H9 (cell line): ENCODE measurements around the gene HSD17B8. TPM values are rescaled to one million over a fixed set of nuclear protein-coding genes. Genes with fewer than 3 reads are reported as not detected.
A peak's percentile ranks its signal among the peaks of the same experiment; 100 is the strongest.

Source experiments
- DNase-seq: peaks from one replicate; pipeline ENCODE4 v3.0.0-alpha.2; 2017
- H2AFZ ChIP-seq: one replicate; pipeline ENCODE4 v1.6.1; 2013; ENCODE audit warnings: mild to moderate bottlenecking, low read length, control low read depth, moderate library complexity
- H2AK5ac ChIP-seq: 2 replicates; pipeline ENCODE4 v1.6.1; 2013; ENCODE audit warnings: low read length, control low read depth, mixed read lengths; ENCODE audit not compliant: insufficient read length
- H2BK120ac ChIP-seq: one replicate; pipeline ENCODE4 v1.6.1; 2013; ENCODE audit warnings: low read depth, mild to moderate bottlenecking, low read length, control low read depth, inconsistent platforms; ENCODE audit not compliant: poor library complexity, severe bottlenecking
- H2BK12ac ChIP-seq: 2 replicates; pipeline ENCODE4 v1.6.1; 2013; ENCODE audit warnings: low read length, control low read depth, mixed read lengths, low read depth; ENCODE audit not compliant: insufficient read length
- H2BK15ac ChIP-seq: 2 replicates; pipeline ENCODE4 v1.6.1; 2013; ENCODE audit warnings: low read depth, low read length, control low read depth
- H2BK20ac ChIP-seq: one replicate; pipeline ENCODE4 v1.6.1; 2013; ENCODE audit warnings: low read depth, mild to moderate bottlenecking, low read length, control low read depth, inconsistent platforms; ENCODE audit not compliant: poor library complexity, severe bottlenecking
- H2BK5ac ChIP-seq: 2 replicates; pipeline ENCODE4 v1.6.1; 2013; ENCODE audit warnings: low read length, control low read depth, mixed read lengths; ENCODE audit not compliant: insufficient read length
- H3K14ac ChIP-seq: 2 replicates; pipeline ENCODE4 v1.6.1; 2013; ENCODE audit warnings: low read length, control low read depth; ENCODE audit not compliant: insufficient read depth
- H3K18ac ChIP-seq: 2 replicates; pipeline ENCODE4 v1.6.1; 2013; ENCODE audit warnings: low read depth, mild to moderate bottlenecking, mixed read lengths, low read length, control low read depth; ENCODE audit not compliant: insufficient read length
- H3K23ac ChIP-seq: 2 replicates; pipeline ENCODE4 v1.6.1; 2013; ENCODE audit warnings: low read length, control low read depth, mixed read lengths, low read depth; ENCODE audit not compliant: insufficient read length
- H3K23me2 ChIP-seq: 2 replicates; pipeline ENCODE4 v1.6.1; 2013; ENCODE audit warnings: low read depth, mild to moderate bottlenecking, mixed read lengths, low read length, control low read depth; ENCODE audit not compliant: insufficient read length, poor library complexity, severe bottlenecking
- H3K27ac ChIP-seq: 2 replicates; pipeline ENCODE4 v1.5.1; 2013; ENCODE audit warnings: low read length, control low read depth, mixed read lengths, low read depth; ENCODE audit not compliant: insufficient read length
- H3K27me3 ChIP-seq: 2 replicates; pipeline ENCODE4 v1.6.1; 2013; ENCODE audit warnings: low read length, control low read depth, inconsistent platforms; ENCODE audit not compliant: insufficient read depth
- H3K4ac ChIP-seq: 2 replicates; pipeline ENCODE4 v1.6.1; 2013; ENCODE audit warnings: low read depth, mild to moderate bottlenecking, control low read depth, inconsistent platforms, low read length, moderate library complexity
- H3K4me1 ChIP-seq: 2 replicates; pipeline ENCODE4 v1.6.1; 2013; ENCODE audit warnings: low read length, control low read depth, inconsistent platforms; ENCODE audit not compliant: insufficient read depth
- H3K4me2 ChIP-seq: 2 replicates; pipeline ENCODE4 v1.6.1; 2013; ENCODE audit warnings: low read length, control low read depth, mixed read lengths; ENCODE audit not compliant: insufficient read length, insufficient read depth
- H3K56ac ChIP-seq: 2 replicates; pipeline ENCODE4 v1.6.1; 2013; ENCODE audit warnings: low read depth, mild to moderate bottlenecking, mixed read lengths, low read length, control low read depth; ENCODE audit not compliant: insufficient read length
- H3K79me1 ChIP-seq: 2 replicates; pipeline ENCODE4 v1.6.1; 2013; ENCODE audit warnings: low read depth, mild to moderate bottlenecking, moderate library complexity, low read length, control low read depth, inconsistent platforms; ENCODE audit not compliant: insufficient read depth, poor library complexity, severe bottlenecking
- H3K79me2 ChIP-seq: 2 replicates; pipeline ENCODE4 v1.6.1; 2013; ENCODE audit warnings: low read length, control low read depth, inconsistent platforms; ENCODE audit not compliant: insufficient read depth
- H3K9ac ChIP-seq: 2 replicates; pipeline ENCODE4 v1.6.1; 2013; ENCODE audit warnings: low read length, control low read depth, mixed read lengths; ENCODE audit not compliant: insufficient read length; ENCODE audit errors: extremely low read depth
- H3K9me3 ChIP-seq: one replicate; pipeline ENCODE4 v1.6.1; 2013; ENCODE audit warnings: low read depth, low read length, inconsistent platforms; ENCODE audit not compliant: control insufficient read depth
- H3T11ph ChIP-seq: one replicate; pipeline ENCODE4 v1.6.1; 2013; ENCODE audit warnings: mild to moderate bottlenecking, low read length, control low read depth, inconsistent platforms
- H4K20me1 ChIP-seq: one replicate; pipeline ENCODE4 v1.6.1; 2013; ENCODE audit not compliant: control insufficient read depth, insufficient read length, insufficient read depth
- H4K5ac ChIP-seq: 2 replicates; pipeline ENCODE4 v1.6.1; 2013; ENCODE audit warnings: low read depth, mild to moderate bottlenecking, mixed read lengths, low read length, control low read depth; ENCODE audit not compliant: insufficient read length
- H4K8ac ChIP-seq: replicated peaks from 2 replicates; pipeline ENCODE4 v1.6.1; 2013; ENCODE audit warnings: low read length, control low read depth, mixed read lengths, low read depth; ENCODE audit not compliant: insufficient read length
- H4K91ac ChIP-seq: 2 replicates; pipeline ENCODE4 v1.6.1; 2013; ENCODE audit warnings: low read depth, mild to moderate bottlenecking, moderate library complexity, mixed read lengths, low read length, control low read depth; ENCODE audit not compliant: insufficient read length
- H3K27ac Mint-ChIP-seq, 3 experiments: 2 replicates in 2 of 3; 3 replicates in 1 of 3; pipeline ENCODE4 v1.8.0; 2020 to 2021; ENCODE audit warnings: mixed read lengths in 3 of 3, mild to moderate bottlenecking in 1 of 3, moderate library complexity in 1 of 3
- H3K27me3 Mint-ChIP-seq: 2 replicates; pipeline ENCODE4 v1.8.0; 2021; ENCODE audit warnings: low read depth, mild to moderate bottlenecking, moderate library complexity, mixed read lengths
- H3K36me3 Mint-ChIP-seq, 3 experiments: 2 replicates in 2 of 3; 3 replicates in 1 of 3; pipeline ENCODE4 v1.8.0; 2020 to 2021; ENCODE audit warnings: low read depth in 3 of 3, mixed read lengths in 3 of 3; ENCODE audit not compliant: insufficient read depth in 1 of 3
- H3K4me1 Mint-ChIP-seq, 2 experiments: 2 replicates each; pipeline ENCODE4 v1.8.0; 2020; ENCODE audit warnings: mixed read lengths in 2 of 2
- H3K4me3 Mint-ChIP-seq, 2 experiments: 2 replicates in 1 of 2; 3 replicates in 1 of 2; pipeline ENCODE4 v1.8.0; 2020 to 2021; ENCODE audit warnings: mild to moderate bottlenecking in 2 of 2, mixed read lengths in 2 of 2, moderate library complexity in 1 of 2
- H3K9me3 Mint-ChIP-seq, 2 experiments: 2 replicates in 1 of 2; 3 replicates in 1 of 2; pipeline ENCODE4 v1.8.0; 2020; ENCODE audit warnings: mild to moderate bottlenecking in 2 of 2, mixed read lengths in 2 of 2, moderate library complexity in 1 of 2
- WGBS: extraction: QIAGEN DNeasy Blood & Tissue Kit; methylation state at CpG from one replicate; pipeline ENCODE4 v1.1.7; 2013; ENCODE audit warnings: missing lambda C conversion rate, low lambda C conversion rate, mixed read lengths; ENCODE audit not compliant: insufficient read length; ENCODE audit errors: extremely low coverage; 5-methylcytosine and 5-hydroxymethylcytosine counted together
- total RNA-seq: library from RNA; stranded (reverse); gene quantifications from 2 replicates; pipeline ENCODE4 v1.2.1, GENCODE V29; 2021
- TF ChIP-seq, protein P1 (sequence below): fragments of 200-600 bp; sonication (generic); conservative IDR thresholded peaks from 3 replicates; pipeline ENCODE4 v1.8.0; 2021; ENCODE audit warnings: antibody characterized with exemption, mild to moderate bottlenecking

HSD17B8 gene
- total RNA-seq, 1 experiment from 2014 or later: 7.1 TPM

DNA sequence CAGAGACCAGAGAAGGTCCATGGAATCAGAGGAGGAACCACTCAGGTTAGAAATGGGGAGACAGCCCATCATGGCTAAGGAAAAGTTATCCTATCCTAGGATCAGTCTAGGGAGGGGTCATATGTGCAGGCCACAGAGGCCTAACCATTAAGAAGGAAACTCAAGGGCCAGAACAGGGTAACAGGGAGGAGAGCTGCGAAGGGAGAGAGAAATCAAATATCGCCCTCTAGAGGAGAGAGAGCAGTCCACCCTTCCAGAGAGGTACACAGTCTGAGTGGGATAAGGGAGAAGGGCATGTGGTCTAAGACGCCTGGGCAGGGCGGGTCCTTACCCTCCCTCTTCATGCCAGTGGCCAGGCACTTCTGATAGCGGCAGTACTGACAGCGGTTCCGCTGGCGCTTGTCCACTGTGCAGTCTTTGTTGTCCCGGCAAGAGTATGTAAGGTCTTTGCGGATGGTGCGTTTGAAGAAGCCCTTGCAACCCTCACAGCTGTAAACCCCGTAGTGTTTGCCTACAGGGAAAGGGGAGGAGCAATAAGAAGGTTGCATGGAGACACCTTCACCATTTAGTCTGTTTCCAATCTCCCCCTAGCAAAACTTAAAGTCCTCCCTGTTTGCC is 6.9 kb upstream of the HSD17B8 start:
- peak overlapping the region; percentile 28 to 44; a peak in 3 of 5 replicates for H3K4me3 Mint-ChIP-seq
- Histone ChIP-seq H3K23me2 (peaks cover 14% of the 10 kb centered on the region), H3K14ac (no peak overlapping the region), H3K79me2 (peaks cover 4% of the 10 kb centered on the region; the same call in 1 of the 2 replicates), H3K9ac (no peak overlapping the region), H2BK15ac (no peak overlapping the region), H2BK20ac (no peak overlapping the region), H3K4ac (no peak overlapping the region), H4K8ac (no peak overlapping the region), H4K20me1 (no peaks in the 10 kb centered on the region), H3K56ac (no peak overlapping the region), H2BK12ac (no peak overlapping the region), H3K18ac (no peak overlapping the region), H3K4me1 (peaks cover 9% of the 10 kb centered on the region; the same call in 1 of the 2 replicates), H2BK120ac (no peak overlapping the region), H2AFZ (no peak overlapping the region), H2AK5ac (no peak overlapping the region), H3K27me3 (no peaks in the 10 kb centered on the region; the same call in 1 of the 2 replicates), H3K23ac (no peak overlapping the region), H3K27ac (no peak overlapping the region), H2BK5ac (no peak overlapping the region), H3K4me2 (no peak overlapping the region), H3T11ph (no peak overlapping the region), H3K79me1 (no peaks in the 10 kb centered on the region), H4K5ac (no peak overlapping the region), H4K91ac (no peak overlapping the region), H3K9me3 (no peaks in the 10 kb centered on the region)
- H3K36me3 Mint-ChIP-seq: peaks cover 27 to 48% (median 37%) of the 10 kb centered on the region in 3 experiments; a peak in 6 of 7 replicates
- no CpG with 5 or more reads among the region's 12 CpGs for WGBS
- H3K4me1 Mint-ChIP-seq: peaks cover 30 to 37% of the 10 kb centered on the region in 2 experiments
- H3K27me3 Mint-ChIP-seq: peaks cover 7% of the 10 kb centered on the region
- H3K9me3 Mint-ChIP-seq: no peaks in the 10 kb centered on the region; a peak in 2 of 5 replicates
- TF ChIP-seq, protein P1, sequence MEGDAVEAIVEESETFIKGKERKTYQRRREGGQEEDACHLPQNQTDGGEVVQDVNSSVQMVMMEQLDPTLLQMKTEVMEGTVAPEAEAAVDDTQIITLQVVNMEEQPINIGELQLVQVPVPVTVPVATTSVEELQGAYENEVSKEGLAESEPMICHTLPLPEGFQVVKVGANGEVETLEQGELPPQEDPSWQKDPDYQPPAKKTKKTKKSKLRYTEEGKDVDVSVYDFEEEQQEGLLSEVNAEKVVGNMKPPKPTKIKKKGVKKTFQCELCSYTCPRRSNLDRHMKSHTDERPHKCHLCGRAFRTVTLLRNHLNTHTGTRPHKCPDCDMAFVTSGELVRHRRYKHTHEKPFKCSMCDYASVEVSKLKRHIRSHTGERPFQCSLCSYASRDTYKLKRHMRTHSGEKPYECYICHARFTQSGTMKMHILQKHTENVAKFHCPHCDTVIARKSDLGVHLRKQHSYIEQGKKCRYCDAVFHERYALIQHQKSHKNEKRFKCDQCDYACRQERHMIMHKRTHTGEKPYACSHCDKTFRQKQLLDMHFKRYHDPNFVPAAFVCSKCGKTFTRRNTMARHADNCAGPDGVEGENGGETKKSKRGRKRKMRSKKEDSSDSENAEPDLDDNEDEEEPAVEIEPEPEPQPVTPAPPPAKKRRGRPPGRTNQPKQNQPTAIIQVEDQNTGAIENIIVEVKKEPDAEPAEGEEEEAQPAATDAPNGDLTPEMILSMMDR: peak; percentile 86
- H3K27ac Mint-ChIP-seq: peak overlapping the region in 2 of 3 experiments; percentile 45 to 48; a peak in 3 of 7 replicates
- DNase-seq: peak; percentile 72
